Activated naive CD4-positive, alpha-beta T cell treated with anti-CD3 and anti-CD28 coated beads, Interleukin-2, amount 50 U/mL, for 16 hours (primary cell): ENCODE measurements around the gene ZNF775.

Experiments
- DNase-seq: peaks from one replicate; pipeline ENCODE4 v3.0.0-alpha.2; 2020

ZNF775 gene

GRCh38 chr7:150444674-150445365 lies 65.7 kb downstream of the ZNF775 start:
- DNase-seq: no peak

DNA sequence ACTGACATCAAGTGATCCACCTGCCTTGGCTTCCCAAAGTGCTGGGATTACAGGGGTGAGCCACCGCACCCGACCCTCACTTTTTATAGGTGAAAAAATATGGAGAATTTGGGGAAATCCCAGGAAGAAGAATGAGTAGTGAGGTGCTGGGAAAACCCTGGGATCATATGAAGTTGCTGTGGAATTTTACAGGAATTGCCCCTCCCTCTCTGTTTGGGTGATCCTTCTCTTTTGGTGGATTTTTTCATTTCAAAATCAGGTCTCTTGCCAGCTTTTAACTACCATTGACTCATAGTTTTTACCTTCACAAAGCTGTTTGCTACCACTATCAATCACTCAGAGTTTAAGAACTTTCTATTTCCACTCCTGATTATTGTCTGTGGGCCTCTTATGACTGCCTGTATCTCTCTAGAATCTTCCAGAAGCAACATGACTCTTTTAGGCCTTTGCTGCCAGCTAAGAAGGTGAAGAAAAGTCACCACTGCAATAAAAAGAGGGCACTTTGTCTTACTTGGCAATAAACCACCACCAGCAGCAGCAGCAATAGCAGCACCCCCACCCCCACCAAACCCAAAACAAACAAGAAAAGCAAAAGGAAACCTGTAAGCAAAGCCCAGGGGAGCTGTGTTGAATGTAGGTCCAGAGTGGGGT lies 67.3 kb downstream of the ZNF775 start:
- DNase-seq: no peak
